Esophagus muscularis mucosa (tissue), 3 donors: ENCODE results near the gene ANKRD28.

Experiments
- EP300 ChIP-seq: sonication (generic); formaldehyde crosslinking; IDR thresholded peaks from one replicate; pipeline ENCODE4 v1.6.1; 2017; ENCODE audit warnings: antibody characterized with exemption
- TF ChIP-seq, protein P1 (sequence below), 3 experiments: fragments of 200-600 bp in 2 of 3; fragments of 450-650 bp in 1 of 3; sonication (generic) in 2 of 3; IDR thresholded peaks; one replicate each; pipeline ENCODE4 v1.5.1; 2017 to 2019; ENCODE audit warnings: antibody characterized with exemption in 3 of 3, mild to moderate bottlenecking in 2 of 3, moderate library complexity in 1 of 3

DNA sequence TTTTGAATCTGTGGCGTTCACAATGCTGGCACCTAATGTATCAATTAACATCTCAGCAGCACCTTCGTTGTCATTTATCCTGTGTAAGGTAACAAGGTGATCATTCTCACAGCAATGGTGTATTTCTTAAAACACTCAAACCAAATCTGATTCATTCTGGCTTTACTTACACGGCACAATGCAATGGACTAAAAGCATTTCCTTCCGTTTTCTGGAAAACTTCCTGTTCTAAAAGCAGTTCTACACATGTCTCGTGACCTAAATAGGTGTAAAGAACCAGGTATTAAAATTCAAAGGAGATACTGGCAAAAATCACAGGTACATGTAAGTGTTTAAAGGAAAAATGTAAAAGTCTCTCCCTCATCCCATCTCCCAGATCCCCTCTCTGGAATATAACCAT, 118.5 kb downstream of the ANKRD28 start:
- TF ChIP-seq EP300 = no peak
- TF ChIP-seq, protein P1, sequence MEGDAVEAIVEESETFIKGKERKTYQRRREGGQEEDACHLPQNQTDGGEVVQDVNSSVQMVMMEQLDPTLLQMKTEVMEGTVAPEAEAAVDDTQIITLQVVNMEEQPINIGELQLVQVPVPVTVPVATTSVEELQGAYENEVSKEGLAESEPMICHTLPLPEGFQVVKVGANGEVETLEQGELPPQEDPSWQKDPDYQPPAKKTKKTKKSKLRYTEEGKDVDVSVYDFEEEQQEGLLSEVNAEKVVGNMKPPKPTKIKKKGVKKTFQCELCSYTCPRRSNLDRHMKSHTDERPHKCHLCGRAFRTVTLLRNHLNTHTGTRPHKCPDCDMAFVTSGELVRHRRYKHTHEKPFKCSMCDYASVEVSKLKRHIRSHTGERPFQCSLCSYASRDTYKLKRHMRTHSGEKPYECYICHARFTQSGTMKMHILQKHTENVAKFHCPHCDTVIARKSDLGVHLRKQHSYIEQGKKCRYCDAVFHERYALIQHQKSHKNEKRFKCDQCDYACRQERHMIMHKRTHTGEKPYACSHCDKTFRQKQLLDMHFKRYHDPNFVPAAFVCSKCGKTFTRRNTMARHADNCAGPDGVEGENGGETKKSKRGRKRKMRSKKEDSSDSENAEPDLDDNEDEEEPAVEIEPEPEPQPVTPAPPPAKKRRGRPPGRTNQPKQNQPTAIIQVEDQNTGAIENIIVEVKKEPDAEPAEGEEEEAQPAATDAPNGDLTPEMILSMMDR (IDR thresholded peaks at IDR 0.05) = no peak
